Mucosa of rectum (tissue), 2 donors: ENCODE measurements around the gene MRI1.
"Not testable (repeated sequence)": the region's sequence is repeated elsewhere in the genome, so short reads cannot be mapped to it uniquely, and the experiment has no call there.

Source experiments
- H3K27ac ChIP-seq, 2 donors: one replicate each; pipeline ENCODE4 v1.7.0; 2013; ENCODE audit warnings: inconsistent platforms in 2 of 2, low read depth in 2 of 2, low read length in 2 of 2
- H3K27me3 ChIP-seq, 2 donors: one replicate each; pipeline ENCODE4 v1.7.0; 2013; ENCODE audit warnings: low read length in 2 of 2; ENCODE audit not compliant: control insufficient read depth in 2 of 2, insufficient read depth in 2 of 2
- H3K36me3 ChIP-seq, 2 donors: one replicate each; pipeline ENCODE4 v1.7.0; 2013; ENCODE audit warnings: low read length in 2 of 2; ENCODE audit not compliant: control insufficient read depth in 2 of 2, insufficient read depth in 2 of 2
- H3K4me1 ChIP-seq, 2 donors: one replicate each; pipeline ENCODE4 v1.7.0; 2013; ENCODE audit warnings: low read length in 2 of 2, mild to moderate bottlenecking in 1 of 2; ENCODE audit not compliant: control insufficient read depth in 2 of 2, insufficient read depth in 2 of 2
- H3K4me3 ChIP-seq, 2 donors: one replicate each; pipeline ENCODE4 v1.7.0; 2013; ENCODE audit warnings: low read length in 2 of 2
- H3K9ac ChIP-seq, 2 donors: one replicate each; pipeline ENCODE4 v1.7.0; 2013; ENCODE audit warnings: low read length in 2 of 2, low read depth in 1 of 2, mild to moderate bottlenecking in 1 of 2
- H3K9me3 ChIP-seq, 2 donors: one replicate each; pipeline ENCODE4 v1.7.0; 2013; ENCODE audit warnings: low read length in 2 of 2; ENCODE audit not compliant: control insufficient read depth in 2 of 2
- donor health status: healthy.
- donor health status: Normal muscosa, but diverticular disease.

The MRI1 gene

GRCh38 chr19:13734751-13735150 lies 29.6 kb upstream of the MRI1 start:
- H3K4me3 ChIP-seq: no peak overlapping the region
- H3K27ac ChIP-seq: no peak overlapping the region
- H3K4me1 ChIP-seq: peaks cover 5 to 9% of the 10 kb centered on the region in 2 donors
- H3K9me3 ChIP-seq: no peaks in the 10 kb centered on the region
- H3K36me3 ChIP-seq: no peaks in the 10 kb centered on the region
- no peak overlapping the region for H3K9ac ChIP-seq
- H3K27me3 ChIP-seq: no peaks in the 10 kb centered on the region

- Histone ChIP-seq H3K27me3 (no peaks in the 10 kb centered on the region), H3K27ac (no peak overlapping the region), H3K9me3 (no peaks in the 10 kb centered on the region), H3K4me3 (no peak overlapping the region), H3K36me3 (no peaks in the 10 kb centered on the region), H3K9ac (no peak overlapping the region), H3K4me1 (no peaks in the 10 kb centered on the region)
Observed at GRCh38 chr19:13738073-13738472, 26.2 kb upstream of the MRI1 start.

GRCh38 chr19:13741893-13742292 lies 22.4 kb upstream of the MRI1 start:
- no peaks in the 10 kb centered on the region for H3K4me1 ChIP-seq
- H3K36me3 ChIP-seq: no peaks in the 10 kb centered on the region
- H3K27ac ChIP-seq: no peak overlapping the region
- no peaks in the 10 kb centered on the region for H3K27me3 ChIP-seq
- H3K4me3 ChIP-seq: no peak overlapping the region
- H3K9ac ChIP-seq: no peak overlapping the region
- H3K9me3 ChIP-seq: no peaks in the 10 kb centered on the region

GRCh38 chr19:13742756-13743155 lies 21.6 kb upstream of the MRI1 start:
- Histone ChIP-seq H3K4me3 (no peak overlapping the region), H3K9ac (no peak overlapping the region), H3K36me3 (no peaks in the 10 kb centered on the region)

GRCh38 chr19:13744174-13744573 lies 20.1 kb upstream of the MRI1 start:
- Histone ChIP-seq H3K4me1 (peaks cover 6 to 11% of the 10 kb centered on the region in 2 donors), H3K36me3 (no peaks in the 10 kb centered on the region), H3K4me3 (no peak overlapping the region), H3K9ac (no peak overlapping the region), H3K27me3 (no peaks in the 10 kb centered on the region), H3K27ac (no peak overlapping the region), H3K9me3 (no peaks in the 10 kb centered on the region)

More at GRCh38 chr19:13742756-13743155, 21.6 kb upstream of the MRI1 start:
- Histone ChIP-seq H3K4me1 (no peaks in the 10 kb centered on the region), H3K9me3 (no peaks in the 10 kb centered on the region), H3K27me3 (no peaks in the 10 kb centered on the region), H3K27ac (no peak overlapping the region)

GRCh38 chr19:13747098-13747453 lies 17.2 kb upstream of the MRI1 start:
- no peaks in the 10 kb centered on the region for H3K27me3 ChIP-seq
- H3K4me3 ChIP-seq: peak overlapping the region; percentile 84 to 95
- peak overlapping the region in 1 of 2 donors; percentile 91 for H3K27ac ChIP-seq
- H3K36me3 ChIP-seq: peaks cover 5% of the 10 kb centered on the region in 2 donors
- H3K9me3 ChIP-seq: no peaks in the 10 kb centered on the region
- H3K9ac ChIP-seq: peak overlapping the region in 1 of 2 donors; percentile 21
- H3K4me1 ChIP-seq: peaks cover 6 to 13% of the 10 kb centered on the region in 2 donors

GRCh38 chr19:13748169-13748828 lies 16.0 kb upstream of the MRI1 start:
- Histone ChIP-seq H3K9me3 (no peaks in the 10 kb centered on the region), H3K36me3 (peaks cover 5 to 9% of the 10 kb centered on the region in 2 donors), H3K9ac (peak overlapping the region; percentile 78 to 96), H3K4me1 (peaks cover 6 to 13% of the 10 kb centered on the region in 2 donors), H3K27me3 (no peaks in the 10 kb centered on the region), H3K27ac (peak overlapping the region; percentile 88 to 91), H3K4me3 (peak overlapping the region; percentile 84 to 95)

- no peak overlapping the region for H3K27ac ChIP-seq
- H3K4me1 ChIP-seq: peaks cover 6 to 13% of the 10 kb centered on the region in 2 donors
- no peak overlapping the region for H3K4me3 ChIP-seq
- peaks cover 19 to 31% of the 10 kb centered on the region in 2 donors for H3K36me3 ChIP-seq
- H3K9me3 ChIP-seq: no peaks in the 10 kb centered on the region
- H3K9ac ChIP-seq: no peak overlapping the region
- no peaks in the 10 kb centered on the region for H3K27me3 ChIP-seq
Observed at GRCh38 chr19:13751436-13751835, 12.9 kb upstream of the MRI1 start.

- H3K4me1 ChIP-seq, H3K27ac ChIP-seq, H3K9me3 ChIP-seq, H3K4me3 ChIP-seq, H3K27me3 ChIP-seq, H3K9ac ChIP-seq: not testable (repeated sequence)
- H3K36me3 ChIP-seq: peaks cover 32 to 48% of the 10 kb centered on the region in 2 donors
Observed at GRCh38 chr19:13753622-13754021, 10.7 kb upstream of the MRI1 start.

GRCh38 chr19:13756210-13756609 lies 8.1 kb upstream of the MRI1 start:
- Histone ChIP-seq H3K27ac (no peak overlapping the region), H3K4me3 (no peak overlapping the region), H3K9me3 (no peaks in the 10 kb centered on the region), H3K27me3 (no peaks in the 10 kb centered on the region), H3K36me3 (peaks cover 44 to 69% of the 10 kb centered on the region in 2 donors), H3K9ac (no peak overlapping the region), H3K4me1 (no peaks in the 10 kb centered on the region)
